Liver (tissue), 9 donors: ENCODE results near the gene BCAS1. TPM values are rescaled to one million over a fixed set of nuclear protein-coding genes. Genes with fewer than 3 reads are reported as not detected.

ENCODE experiments used
- DNase-seq: peaks from one replicate; pipeline ENCODE4 v3.0.0-alpha.2; 2017; ENCODE audit warnings: low spot score
- H3K27ac ChIP-seq, 2 donors: one replicate each; pipeline ENCODE4 v1.7.0; 2013; ENCODE audit warnings: inconsistent platforms in 2 of 2, low read length in 2 of 2, control low read depth in 1 of 2, low read depth in 1 of 2, mild to moderate bottlenecking in 1 of 2
- H3K27me3 ChIP-seq, 4 donors: one replicate each; pipeline versions ENCODE4 v1.6.1 to v1.7.0; 2013; ENCODE audit warnings: low read length in 3 of 4, inconsistent platforms in 1 of 4, mild to moderate bottlenecking in 1 of 4, moderate library complexity in 1 of 4; ENCODE audit not compliant: control insufficient read depth in 4 of 4, insufficient read depth in 4 of 4
- H3K36me3 ChIP-seq, 4 donors: one replicate each; pipeline versions ENCODE4 v1.6.1 to v1.7.0; 2013; ENCODE audit warnings: low read length in 3 of 4, mild to moderate bottlenecking in 3 of 4, low read depth in 1 of 4, moderate library complexity in 1 of 4; ENCODE audit not compliant: control insufficient read depth in 4 of 4, insufficient read depth in 3 of 4
- H3K4me1 ChIP-seq, 4 donors: one replicate each; pipeline versions ENCODE4 v1.6.1 to v1.7.0; 2013; ENCODE audit warnings: low read length in 3 of 4, mild to moderate bottlenecking in 3 of 4, moderate library complexity in 1 of 4; ENCODE audit not compliant: control insufficient read depth in 4 of 4, insufficient read depth in 4 of 4
- H3K4me3 ChIP-seq, 3 donors: one replicate each; pipeline versions ENCODE4 v1.6.1 to v1.7.0; 2013; ENCODE audit warnings: low read length in 3 of 3, control low read depth in 1 of 3, low read depth in 1 of 3, mild to moderate bottlenecking in 1 of 3
- H3K9ac ChIP-seq, 2 donors: one replicate each; pipeline ENCODE4 v1.7.0; 2013; ENCODE audit warnings: low read length in 2 of 2, mild to moderate bottlenecking in 2 of 2, moderate library complexity in 2 of 2, control low read depth in 1 of 2, low read depth in 1 of 2
- H3K9me3 ChIP-seq, 4 donors: one replicate each; pipeline versions ENCODE4 v1.6.1 to v1.7.0; 2013; ENCODE audit warnings: low read length in 3 of 4; ENCODE audit not compliant: control insufficient read depth in 4 of 4
- HNF4A ChIP-seq, 2 donors: conservative IDR thresholded peaks; 2 replicates each; pipeline ENCODE4 v1.6.1; 2016; ENCODE audit warnings: antibody characterized with exemption in 2 of 2, mild to moderate bottlenecking in 2 of 2
- HNF4G ChIP-seq: IDR thresholded peaks from 2 replicates; pipeline ENCODE4 v1.6.1; 2016; ENCODE audit warnings: antibody characterized with exemption
- JUND ChIP-seq, 2 donors: IDR thresholded peaks; 2 replicates each; pipeline ENCODE4 v1.6.1; 2016; ENCODE audit warnings: antibody characterized with exemption in 2 of 2
- NR2F2 ChIP-seq: IDR thresholded peaks from 2 replicates; pipeline ENCODE4 v1.6.1; 2016; ENCODE audit warnings: antibody characterized with exemption
- RAD21 ChIP-seq, 2 donors: IDR thresholded peaks; 2 replicates each; pipeline ENCODE4 v1.6.1; 2016; ENCODE audit warnings: antibody characterized with exemption in 2 of 2, mild to moderate bottlenecking in 2 of 2
- RXRA ChIP-seq, 2 donors: IDR thresholded peaks; 2 replicates each; pipeline ENCODE4 v1.6.1; 2017 to 2018; ENCODE audit warnings: antibody characterized with exemption in 2 of 2, mild to moderate bottlenecking in 1 of 2
- SP1 ChIP-seq: IDR thresholded peaks from 2 replicates; pipeline ENCODE4 v1.6.1; 2018; ENCODE audit warnings: antibody characterized with exemption, mild to moderate bottlenecking
- TAF1 ChIP-seq: conservative IDR thresholded peaks from 2 replicates; pipeline ENCODE4 v1.6.1; 2016; ENCODE audit warnings: antibody characterized with exemption, mild to moderate bottlenecking
- WGBS: extraction: QIAGEN DNeasy Blood & Tissue Kit; methylation state at CpG from one replicate; pipeline ENCODE4 v1.1.7; 2013; 5-methylcytosine and 5-hydroxymethylcytosine counted together
- polyA plus RNA-seq, 2 donors: library from polyadenylated mRNA; stranded (reverse) in 1 of 2; unstranded in 1 of 2; fragments of 200-250 nt in 1 of 2; fragments of >200 nt in 1 of 2; fragmentation: Nextera tagmentation in 1 of 2; extraction: Ambion mirVana in 1 of 2; gene quantifications; one replicate each; pipeline versions ENCODE4 v1.2.1 to v1.2.3, GENCODE V29; 2013 to 2015
- total RNA-seq, 2 donors: library from RNA; depleted of rRNA; stranded (reverse); fragments of >200 nt; gene quantifications; one replicate each; pipeline ENCODE4 v1.2.3, GENCODE V29; 2014
- TF ChIP-seq, protein P1 (sequence below): fragments of 150-350 bp; IDR thresholded peaks from 2 replicates; pipeline ENCODE4 v1.5.1; 2017; ENCODE audit warnings: improper control_type of control experiment, low read depth, low read length; ENCODE audit not compliant: missing input control
- TF ChIP-seq, protein P2 (sequence below): IDR thresholded peaks from 2 replicates; pipeline ENCODE4 v1.6.1; 2016; ENCODE audit warnings: antibody characterized with exemption
- TF ChIP-seq, protein P3 (sequence below): IDR thresholded peaks from 2 replicates; pipeline ENCODE4 v1.6.1; 2016; ENCODE audit warnings: antibody characterized with exemption, mild to moderate bottlenecking
- TF ChIP-seq, protein P4 (sequence below): IDR thresholded peaks from 2 replicates; pipeline ENCODE4 v1.6.1; 2016; ENCODE audit warnings: antibody characterized with exemption
- TF ChIP-seq, protein P5 (sequence below): IDR thresholded peaks from 2 replicates; pipeline ENCODE4 v1.6.1; 2016; ENCODE audit warnings: antibody characterized with exemption
- donor health status: healthy.
- donor health status: healthy.
- donor health status: healthy.
- donor health status: healthy.
- donor health status: healthy.

BCAS1 gene
- total and polyA plus RNA-seq, 4 donors = under 0.01 to 0.93 (median 0.04) TPM

DNA sequence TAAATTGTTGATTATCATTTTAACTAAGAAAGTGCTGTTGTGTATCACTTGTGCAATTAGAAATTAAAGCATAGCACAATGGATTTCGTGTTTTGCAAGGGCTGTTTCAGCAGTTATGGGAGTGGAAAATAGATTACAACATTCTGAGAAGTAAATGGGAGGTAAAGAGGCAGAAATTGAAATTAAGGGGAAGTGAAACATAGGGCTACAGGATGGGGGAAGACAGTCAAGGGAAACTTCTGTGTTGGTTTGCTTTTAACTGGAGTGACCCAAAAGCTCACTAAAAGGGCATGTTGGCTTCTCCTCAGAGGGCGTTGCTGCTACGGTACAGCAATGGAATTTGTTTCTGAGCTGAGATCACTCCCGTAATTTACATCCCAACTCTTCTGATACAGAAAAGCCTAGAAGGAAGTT lies 147.5 kb downstream of the BCAS1 start:
- peaks cover 0 to 5% (median 0%) of the 10 kb centered on the region in 4 donors for H3K4me1 ChIP-seq
- 56% methylated on average over 4 of the region's 4 CpGs for WGBS
- TF ChIP-seq, protein P1, sequence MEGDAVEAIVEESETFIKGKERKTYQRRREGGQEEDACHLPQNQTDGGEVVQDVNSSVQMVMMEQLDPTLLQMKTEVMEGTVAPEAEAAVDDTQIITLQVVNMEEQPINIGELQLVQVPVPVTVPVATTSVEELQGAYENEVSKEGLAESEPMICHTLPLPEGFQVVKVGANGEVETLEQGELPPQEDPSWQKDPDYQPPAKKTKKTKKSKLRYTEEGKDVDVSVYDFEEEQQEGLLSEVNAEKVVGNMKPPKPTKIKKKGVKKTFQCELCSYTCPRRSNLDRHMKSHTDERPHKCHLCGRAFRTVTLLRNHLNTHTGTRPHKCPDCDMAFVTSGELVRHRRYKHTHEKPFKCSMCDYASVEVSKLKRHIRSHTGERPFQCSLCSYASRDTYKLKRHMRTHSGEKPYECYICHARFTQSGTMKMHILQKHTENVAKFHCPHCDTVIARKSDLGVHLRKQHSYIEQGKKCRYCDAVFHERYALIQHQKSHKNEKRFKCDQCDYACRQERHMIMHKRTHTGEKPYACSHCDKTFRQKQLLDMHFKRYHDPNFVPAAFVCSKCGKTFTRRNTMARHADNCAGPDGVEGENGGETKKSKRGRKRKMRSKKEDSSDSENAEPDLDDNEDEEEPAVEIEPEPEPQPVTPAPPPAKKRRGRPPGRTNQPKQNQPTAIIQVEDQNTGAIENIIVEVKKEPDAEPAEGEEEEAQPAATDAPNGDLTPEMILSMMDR = no peak
- TF ChIP-seq JUND (IDR thresholded peaks at IDR 0.05) (no peak), HNF4G (no peak), RAD21 (IDR thresholded peaks at IDR 0.05) (no peak), TAF1 (no peak), SP1 (no peak), HNF4A (conservative IDR thresholded peaks at IDR 0.05) (no peak), NR2F2 (no peak), RXRA (IDR thresholded peaks at IDR 0.05) (no peak)
- TF ChIP-seq, protein P2, sequence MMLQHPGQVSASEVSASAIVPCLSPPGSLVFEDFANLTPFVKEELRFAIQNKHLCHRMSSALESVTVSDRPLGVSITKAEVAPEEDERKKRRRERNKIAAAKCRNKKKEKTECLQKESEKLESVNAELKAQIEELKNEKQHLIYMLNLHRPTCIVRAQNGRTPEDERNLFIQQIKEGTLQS = no peak
- TF ChIP-seq, protein P3, sequence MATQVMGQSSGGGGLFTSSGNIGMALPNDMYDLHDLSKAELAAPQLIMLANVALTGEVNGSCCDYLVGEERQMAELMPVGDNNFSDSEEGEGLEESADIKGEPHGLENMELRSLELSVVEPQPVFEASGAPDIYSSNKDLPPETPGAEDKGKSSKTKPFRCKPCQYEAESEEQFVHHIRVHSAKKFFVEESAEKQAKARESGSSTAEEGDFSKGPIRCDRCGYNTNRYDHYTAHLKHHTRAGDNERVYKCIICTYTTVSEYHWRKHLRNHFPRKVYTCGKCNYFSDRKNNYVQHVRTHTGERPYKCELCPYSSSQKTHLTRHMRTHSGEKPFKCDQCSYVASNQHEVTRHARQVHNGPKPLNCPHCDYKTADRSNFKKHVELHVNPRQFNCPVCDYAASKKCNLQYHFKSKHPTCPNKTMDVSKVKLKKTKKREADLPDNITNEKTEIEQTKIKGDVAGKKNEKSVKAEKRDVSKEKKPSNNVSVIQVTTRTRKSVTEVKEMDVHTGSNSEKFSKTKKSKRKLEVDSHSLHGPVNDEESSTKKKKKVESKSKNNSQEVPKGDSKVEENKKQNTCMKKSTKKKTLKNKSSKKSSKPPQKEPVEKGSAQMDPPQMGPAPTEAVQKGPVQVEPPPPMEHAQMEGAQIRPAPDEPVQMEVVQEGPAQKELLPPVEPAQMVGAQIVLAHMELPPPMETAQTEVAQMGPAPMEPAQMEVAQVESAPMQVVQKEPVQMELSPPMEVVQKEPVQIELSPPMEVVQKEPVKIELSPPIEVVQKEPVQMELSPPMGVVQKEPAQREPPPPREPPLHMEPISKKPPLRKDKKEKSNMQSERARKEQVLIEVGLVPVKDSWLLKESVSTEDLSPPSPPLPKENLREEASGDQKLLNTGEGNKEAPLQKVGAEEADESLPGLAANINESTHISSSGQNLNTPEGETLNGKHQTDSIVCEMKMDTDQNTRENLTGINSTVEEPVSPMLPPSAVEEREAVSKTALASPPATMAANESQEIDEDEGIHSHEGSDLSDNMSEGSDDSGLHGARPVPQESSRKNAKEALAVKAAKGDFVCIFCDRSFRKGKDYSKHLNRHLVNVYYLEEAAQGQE = no peak
- TF ChIP-seq, protein P4, sequence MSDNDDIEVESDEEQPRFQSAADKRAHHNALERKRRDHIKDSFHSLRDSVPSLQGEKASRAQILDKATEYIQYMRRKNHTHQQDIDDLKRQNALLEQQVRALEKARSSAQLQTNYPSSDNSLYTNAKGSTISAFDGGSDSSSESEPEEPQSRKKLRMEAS = no peak
- DNase-seq = no peak
- no peaks in the 10 kb centered on the region for H3K9me3 ChIP-seq
- no peak overlapping the region for H3K4me3 ChIP-seq
- no peak overlapping the region for H3K9ac ChIP-seq
- no peak overlapping the region for H3K27ac ChIP-seq
- no peaks in the 10 kb centered on the region for H3K36me3 ChIP-seq
- H3K27me3 ChIP-seq = no peaks in the 10 kb centered on the region

DNA sequence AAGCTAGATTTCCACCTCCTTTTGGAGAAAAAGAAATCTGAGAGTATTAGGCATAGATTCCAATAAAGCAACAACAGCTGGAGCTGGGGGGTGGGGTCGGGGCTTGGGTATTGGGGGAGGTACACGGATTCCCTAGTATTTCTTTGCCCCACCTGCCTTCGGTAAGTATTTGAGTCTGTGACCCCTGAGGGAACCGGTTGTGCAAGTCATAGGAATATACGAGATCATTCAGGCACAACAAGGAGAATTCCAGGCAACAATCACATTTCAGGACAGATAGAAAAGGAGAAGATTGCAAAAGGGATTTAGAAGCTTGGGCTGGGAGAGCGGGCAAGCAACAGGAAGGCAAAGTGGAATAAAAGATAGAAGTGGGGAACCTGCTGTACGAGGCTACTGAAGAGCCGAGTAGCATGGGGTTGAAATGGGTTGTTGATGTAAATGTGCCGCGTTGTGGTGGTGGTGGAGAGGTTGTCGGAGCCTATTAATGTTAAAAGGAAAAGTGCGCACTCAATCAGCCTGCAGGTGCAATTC lies 148.9 kb downstream of the BCAS1 start:
- Histone ChIP-seq H3K27ac (no peak overlapping the region), H3K9me3 (no peaks in the 10 kb centered on the region), H3K4me3 (no peak overlapping the region), H3K27me3 (no peaks in the 10 kb centered on the region), H3K4me1 (peaks cover 0 to 6% (median 4%) of the 10 kb centered on the region in 4 donors), H3K9ac (no peak overlapping the region), H3K36me3 (no peaks in the 10 kb centered on the region)
- TF ChIP-seq, protein P2 = no peak
- TF ChIP-seq, protein P5, sequence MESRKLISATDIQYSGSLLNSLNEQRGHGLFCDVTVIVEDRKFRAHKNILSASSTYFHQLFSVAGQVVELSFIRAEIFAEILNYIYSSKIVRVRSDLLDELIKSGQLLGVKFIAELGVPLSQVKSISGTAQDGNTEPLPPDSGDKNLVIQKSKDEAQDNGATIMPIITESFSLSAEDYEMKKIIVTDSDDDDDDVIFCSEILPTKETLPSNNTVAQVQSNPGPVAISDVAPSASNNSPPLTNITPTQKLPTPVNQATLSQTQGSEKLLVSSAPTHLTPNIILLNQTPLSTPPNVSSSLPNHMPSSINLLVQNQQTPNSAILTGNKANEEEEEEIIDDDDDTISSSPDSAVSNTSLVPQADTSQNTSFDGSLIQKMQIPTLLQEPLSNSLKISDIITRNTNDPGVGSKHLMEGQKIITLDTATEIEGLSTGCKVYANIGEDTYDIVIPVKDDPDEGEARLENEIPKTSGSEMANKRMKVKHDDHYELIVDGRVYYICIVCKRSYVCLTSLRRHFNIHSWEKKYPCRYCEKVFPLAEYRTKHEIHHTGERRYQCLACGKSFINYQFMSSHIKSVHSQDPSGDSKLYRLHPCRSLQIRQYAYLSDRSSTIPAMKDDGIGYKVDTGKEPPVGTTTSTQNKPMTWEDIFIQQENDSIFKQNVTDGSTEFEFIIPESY = no peak
- TF ChIP-seq, protein P1 = no peak
- no peak for DNase-seq
- 83% methylated on average over 12 of the region's 12 CpGs for WGBS
